GM19239 (cell line): ENCODE results near the gene SHROOM1.
"Not testable (repeated sequence)": the region's sequence is repeated elsewhere in the genome, so short reads cannot be mapped to it uniquely, and the experiment has no call there.

ENCODE experiments used
- DNase-seq: peaks from one replicate; pipeline ENCODE4 v3.0.0; 2011; ENCODE audit warnings: low spot score; ENCODE audit not compliant: insufficient read length
- FAIRE-seq: peaks from 2 replicates; lab custom pipeline; 2011; peaks lifted over from hg19 to GRCh38; lab: Jason Lieb, UNC

Gene SHROOM1

GRCh38 chr5:132812123-132812765, 18.2 kb downstream of the SHROOM1 start:
- no peak for DNase-seq
- no peak for FAIRE-seq

GRCh38 chr5:132810605-132811004, 19.8 kb downstream of the SHROOM1 start:
- DNase-seq (no peak), FAIRE-seq (no peak)

- FAIRE-seq (no peak), DNase-seq (no peak)
Measured at GRCh38 chr5:132808866-132809265, 21.6 kb downstream of the SHROOM1 start.

- FAIRE-seq, result no peak
Measured at GRCh38 chr5:132808448-132808847, 22.0 kb downstream of the SHROOM1 start.

GRCh38 chr5:132807163-132807838, 23.1 kb downstream of the SHROOM1 start:
- FAIRE-seq, result no peak
- no peak for DNase-seq

More at GRCh38 chr5:132808448-132808847, 22.0 kb downstream of the SHROOM1 start:
- no peak for DNase-seq

GRCh38 chr5:132806804-132807162, 23.7 kb downstream of the SHROOM1 start:
- DNase-seq, FAIRE-seq: not testable (repeated sequence)

- DNase-seq, FAIRE-seq: not testable (repeated sequence)
Measured at GRCh38 chr5:132805872-132806271, 24.6 kb downstream of the SHROOM1 start.

GRCh38 chr5:132804219-132804618, 26.2 kb downstream of the SHROOM1 start:
- FAIRE-seq, DNase-seq: not testable (repeated sequence)

GRCh38 chr5:132802685-132803066, 27.8 kb downstream of the SHROOM1 start:
- not testable (repeated sequence) for DNase-seq, FAIRE-seq

- no peak for FAIRE-seq
- no peak for DNase-seq
Measured at GRCh38 chr5:132802044-132802684, 28.3 kb downstream of the SHROOM1 start.

GRCh38 chr5:132800545-132800944, 29.9 kb downstream of the SHROOM1 start:
- no peak for FAIRE-seq
- DNase-seq, result no peak

GRCh38 chr5:132799392-132799791, 31.1 kb downstream of the SHROOM1 start:
- DNase-seq, result no peak
- FAIRE-seq, result no peak

GRCh38 chr5:132797651-132798050, 32.8 kb downstream of the SHROOM1 start:
- FAIRE-seq (no peak), DNase-seq (no peak)

- no peak for DNase-seq
Measured at GRCh38 chr5:132791026-132791425, 39.4 kb downstream of the SHROOM1 start.

GRCh38 chr5:132790201-132790865, 40.1 kb downstream of the SHROOM1 start:
- no peak for DNase-seq
- no peak for FAIRE-seq

More at GRCh38 chr5:132791026-132791425, 39.4 kb downstream of the SHROOM1 start:
- FAIRE-seq, result no peak

- DNase-seq, result no peak
- no peak for FAIRE-seq
Measured at GRCh38 chr5:132788990-132789886, 41.2 kb downstream of the SHROOM1 start.

- no peak for FAIRE-seq
- DNase-seq, result no peak
Measured at GRCh38 chr5:132788508-132788907, 41.9 kb downstream of the SHROOM1 start.

- FAIRE-seq (no peak), DNase-seq (no peak)
Measured at GRCh38 chr5:132787076-132787475, 43.4 kb downstream of the SHROOM1 start.

GRCh38 chr5:132785864-132786263, 44.6 kb downstream of the SHROOM1 start:
- no peak for DNase-seq
- no peak for FAIRE-seq

GRCh38 chr5:132785365-132785764, 45.1 kb downstream of the SHROOM1 start:
- FAIRE-seq (no peak), DNase-seq (no peak)
